Measurements from ENCODE around the gene WDR62.

WDR62 gene

DNA sequence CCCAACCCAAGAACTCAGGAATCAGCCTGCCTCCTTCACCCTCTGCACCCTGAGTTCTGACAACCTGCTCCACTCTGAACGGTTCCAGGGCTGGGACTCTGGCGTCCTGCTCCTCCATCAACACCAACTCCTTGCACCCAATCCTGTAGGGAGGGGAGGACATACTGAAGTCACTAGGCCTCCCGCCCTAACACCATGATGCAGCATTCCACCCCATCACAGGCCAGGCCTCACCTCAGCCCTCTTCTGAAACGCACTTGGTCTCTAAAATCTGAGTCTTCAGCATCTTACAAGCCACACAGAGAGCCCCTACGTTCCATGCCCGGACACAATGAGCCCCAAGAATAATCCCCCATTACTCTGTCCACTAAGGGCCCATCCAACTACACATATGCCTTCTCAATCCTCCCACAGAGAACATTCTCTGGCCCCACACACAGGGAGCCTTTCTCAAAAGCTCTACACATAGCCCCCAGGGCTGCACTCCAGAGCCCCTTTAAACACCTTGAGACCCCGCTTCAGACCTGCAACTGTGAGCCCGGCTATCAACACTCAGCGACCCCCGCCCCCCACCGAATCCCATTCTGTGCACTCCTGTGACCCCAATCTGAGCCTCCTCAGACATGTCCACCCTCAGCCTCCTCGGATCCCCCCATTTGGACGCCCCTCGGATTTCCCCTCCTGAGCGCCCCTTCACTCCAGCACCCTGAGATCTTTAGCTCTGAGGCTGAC lies 41.3 kb upstream of the WDR62 start:
- peak overlapping the region; percentile 94 for H3K4me3 ChIP-seq (ENCODE audit: low read depth, low read length)
- TF ChIP-seq, protein P1, sequence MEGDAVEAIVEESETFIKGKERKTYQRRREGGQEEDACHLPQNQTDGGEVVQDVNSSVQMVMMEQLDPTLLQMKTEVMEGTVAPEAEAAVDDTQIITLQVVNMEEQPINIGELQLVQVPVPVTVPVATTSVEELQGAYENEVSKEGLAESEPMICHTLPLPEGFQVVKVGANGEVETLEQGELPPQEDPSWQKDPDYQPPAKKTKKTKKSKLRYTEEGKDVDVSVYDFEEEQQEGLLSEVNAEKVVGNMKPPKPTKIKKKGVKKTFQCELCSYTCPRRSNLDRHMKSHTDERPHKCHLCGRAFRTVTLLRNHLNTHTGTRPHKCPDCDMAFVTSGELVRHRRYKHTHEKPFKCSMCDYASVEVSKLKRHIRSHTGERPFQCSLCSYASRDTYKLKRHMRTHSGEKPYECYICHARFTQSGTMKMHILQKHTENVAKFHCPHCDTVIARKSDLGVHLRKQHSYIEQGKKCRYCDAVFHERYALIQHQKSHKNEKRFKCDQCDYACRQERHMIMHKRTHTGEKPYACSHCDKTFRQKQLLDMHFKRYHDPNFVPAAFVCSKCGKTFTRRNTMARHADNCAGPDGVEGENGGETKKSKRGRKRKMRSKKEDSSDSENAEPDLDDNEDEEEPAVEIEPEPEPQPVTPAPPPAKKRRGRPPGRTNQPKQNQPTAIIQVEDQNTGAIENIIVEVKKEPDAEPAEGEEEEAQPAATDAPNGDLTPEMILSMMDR (IDR thresholded peaks at IDR 0.05; ENCODE audit: low read depth, low read length), result no peak

DNA sequence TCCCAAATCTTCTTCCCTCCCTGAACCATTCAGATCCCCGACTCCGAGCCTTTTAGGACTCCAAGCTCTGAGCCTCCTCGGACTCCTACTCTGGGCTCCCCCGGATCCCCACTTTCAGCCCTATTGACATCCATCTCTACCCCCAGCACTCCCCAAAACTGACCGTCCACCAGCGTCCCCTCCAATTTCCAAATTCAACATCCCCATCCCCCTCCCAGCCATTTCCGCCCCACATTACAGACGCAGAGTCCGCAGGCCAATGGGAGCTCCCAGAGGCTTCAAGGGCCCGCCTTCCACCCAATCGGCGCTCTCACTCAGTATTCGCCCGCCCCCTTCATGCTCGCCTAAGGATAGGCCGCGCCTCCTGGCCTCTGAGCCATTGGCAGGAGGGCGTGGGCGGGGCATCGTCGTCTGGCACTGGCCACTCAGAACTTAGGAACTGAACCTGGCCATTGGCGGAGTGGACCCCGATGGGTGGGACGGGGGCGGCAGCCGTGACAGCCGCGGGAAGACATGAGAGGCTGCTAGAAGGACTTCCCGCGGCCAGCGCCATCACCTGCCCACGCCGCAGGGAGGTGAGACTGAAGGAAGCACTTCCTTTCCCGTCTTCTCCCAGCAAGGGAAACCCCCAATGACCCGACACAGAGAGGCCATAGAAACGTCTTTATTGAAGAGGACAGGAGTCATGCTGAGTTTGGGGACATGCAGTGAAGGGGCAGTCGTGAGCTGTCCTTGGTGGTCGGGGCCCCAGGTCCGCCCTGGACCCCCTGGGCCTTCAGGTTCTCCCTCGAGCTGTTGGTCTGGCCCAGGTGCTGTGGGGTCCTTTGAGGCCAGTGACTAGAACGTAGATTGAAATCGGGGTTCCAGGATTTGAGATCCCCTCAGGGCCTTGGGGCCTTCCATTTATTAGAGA lies 40.4 kb upstream of the WDR62 start, which contains the start of gene ALKBH6:
Gene ALKBH6 (minus strand): TSS at position 202 of the 913 bp plus-strand sequence. CDS start 816 bp downstream, outside the sequence.
- TF ChIP-seq, protein P1 (IDR thresholded peaks at IDR 0.05; ENCODE audit: low read depth, low read length), result no peak
- peak within 1 kb of the TSS; percentile 94 for H3K4me3 ChIP-seq (ENCODE audit: low read depth, low read length)

DNA sequence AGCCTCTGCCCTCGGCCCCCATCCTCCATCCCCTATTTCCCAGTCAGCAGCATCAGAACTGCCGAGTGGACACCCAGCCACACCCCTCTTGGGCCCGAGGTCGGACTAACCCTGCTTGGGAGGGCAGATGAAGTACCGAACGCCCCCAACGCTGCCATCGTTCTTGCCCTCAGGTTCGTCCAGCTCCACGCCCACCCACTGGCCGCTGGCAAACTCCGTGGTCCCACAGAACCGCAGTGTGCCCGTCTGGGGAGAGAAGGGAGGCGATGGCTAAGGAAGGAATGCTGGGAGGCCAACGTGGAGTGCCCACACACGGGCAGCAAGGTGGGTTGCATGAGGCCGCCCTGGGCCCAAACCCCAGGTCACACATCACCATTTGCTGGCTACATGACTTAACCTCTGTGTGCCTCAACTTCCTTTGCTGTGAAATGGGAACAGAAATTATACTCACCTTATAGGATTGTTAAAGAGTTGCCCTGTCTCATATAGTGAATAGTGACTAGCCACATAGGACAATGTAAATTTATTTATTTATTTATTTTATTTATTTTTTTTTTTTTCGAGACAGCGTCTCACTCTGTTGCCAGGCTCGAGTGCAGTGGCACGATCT lies 35.5 kb upstream of the WDR62 start:
- TF ChIP-seq, protein P1 (IDR thresholded peaks at IDR 0.05; ENCODE audit: low read depth, low read length), result no peak
- no peak overlapping the region for H3K4me3 ChIP-seq (ENCODE audit: low read depth, low read length)

DNA sequence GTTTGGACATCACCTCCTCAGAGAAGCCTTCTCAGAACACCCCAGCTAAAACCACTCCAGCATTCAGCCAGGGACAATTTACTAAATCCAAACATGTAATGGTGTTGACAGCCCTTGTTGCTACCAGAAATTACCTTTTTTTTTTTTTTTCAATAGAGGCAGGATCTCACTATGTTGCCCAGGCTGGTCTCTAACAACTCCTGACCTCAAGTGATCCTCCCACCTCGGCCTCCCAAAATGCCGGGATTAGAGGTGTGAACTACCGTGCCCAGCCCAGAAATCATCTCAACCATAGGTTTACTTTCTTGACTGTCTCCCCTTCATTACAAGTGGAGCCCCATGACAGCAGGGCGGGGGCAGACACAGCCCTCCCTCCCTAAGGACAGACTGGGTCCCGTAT lies 31.3 kb upstream of the WDR62 start:
- H3K4me3 ChIP-seq (ENCODE audit: low read depth, low read length), result no peak overlapping the region
- TF ChIP-seq, protein P1 (IDR thresholded peaks at IDR 0.05; ENCODE audit: low read depth, low read length), result no peak

DNA sequence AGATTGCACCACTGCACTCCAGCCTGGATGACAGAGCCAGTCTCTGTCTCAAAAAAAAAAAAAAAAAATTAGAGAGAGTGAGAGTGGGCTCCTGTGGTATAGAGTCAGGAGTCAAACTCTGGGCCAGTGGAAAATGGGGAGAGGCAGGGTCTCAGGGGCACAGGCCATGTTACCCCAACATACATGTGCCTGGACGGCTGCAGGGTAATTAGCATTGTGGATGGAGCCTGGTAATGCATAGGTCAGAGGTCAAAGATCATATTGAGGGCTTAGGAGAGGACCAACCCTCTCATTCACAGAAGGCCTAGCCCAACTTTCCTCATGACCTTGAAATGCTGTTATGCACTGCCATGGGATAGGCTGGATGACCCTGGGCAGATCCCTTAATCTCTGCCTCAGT lies 29.2 kb upstream of the WDR62 start:
- H3K4me3 ChIP-seq (ENCODE audit: low read depth, low read length), result no peak overlapping the region
- TF ChIP-seq, protein P1 (IDR thresholded peaks at IDR 0.05; ENCODE audit: low read depth, low read length), result no peak

DNA sequence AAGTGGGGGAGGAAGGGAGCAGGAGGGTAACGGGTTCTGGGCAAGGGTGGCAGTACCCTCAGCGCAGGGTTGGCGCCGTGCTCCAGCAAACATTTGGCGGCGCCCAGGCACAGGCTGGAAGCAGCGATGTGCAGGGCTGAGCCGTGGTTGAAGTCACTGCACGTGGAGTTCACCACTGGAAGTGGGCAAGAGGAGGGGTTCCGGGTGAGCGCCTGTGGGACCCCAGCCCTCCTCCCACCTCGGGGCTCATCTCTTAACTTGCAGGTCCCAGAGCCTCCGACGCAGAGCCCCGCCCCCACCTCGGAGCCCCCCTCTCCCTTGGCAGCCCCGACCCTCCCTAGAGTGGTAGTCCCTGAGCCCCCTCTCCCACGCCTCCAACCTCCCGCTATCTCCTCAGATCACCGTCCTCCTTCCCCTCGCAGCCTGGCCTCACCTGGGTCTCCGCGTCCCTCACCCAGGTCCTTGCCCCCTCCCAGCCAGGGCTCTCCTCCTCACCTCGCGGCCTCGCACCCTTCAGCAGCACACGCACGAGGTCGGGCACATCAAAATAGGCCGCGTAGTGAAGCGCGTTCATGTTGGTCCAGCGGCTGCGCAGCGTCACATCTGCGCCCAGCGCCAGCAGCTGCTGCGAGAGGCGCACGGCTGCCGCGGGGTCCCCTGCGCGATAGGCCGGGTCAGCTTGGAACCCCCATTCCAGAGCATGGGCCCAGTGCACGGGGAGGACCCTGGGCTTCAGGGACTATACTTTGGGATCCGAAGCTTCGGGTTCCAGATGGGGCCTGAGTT lies 28.4 kb upstream of the WDR62 start:
- TF ChIP-seq, protein P1 (IDR thresholded peaks at IDR 0.05; ENCODE audit: low read depth, low read length), result no peak

More for the DNA sequence above, 28.4 kb upstream of the WDR62 start:
- H3K4me3 ChIP-seq (ENCODE audit: low read depth, low read length), result no peak overlapping the region

Data from WI38 (cell line).